K562 (cell line): Measurements from ENCODE around the gene MYCBP2. TPM values are rescaled to one million over a fixed set of nuclear protein-coding genes. Genes with fewer than 3 reads are reported as not detected.

Experiments
- ATAC-seq: fragments of 200-7000 bp; cut with Tn5 transposase; 3 replicates; pipeline ENCODE4 v1.9.1; 2020; ENCODE audit warnings: moderate library complexity
- BruUV-seq: library from RNA; stranded (reverse); fragments of 400-500 nt; replicated peaks from 2 replicates; lab custom pipeline; 2021; lab: Mats Ljungman, UMichigan
- CTCF ChIA-PET: fragments of 300-600 bp; formaldehyde crosslinking; extraction: SDS; loops from one replicate; lab custom pipeline; 2021; ENCODE audit warnings: low intra/inter-chr PET ratio; lab: Yijun Ruan, JAX
- POLR2A ChIA-PET: fragments of 300-600, 350-650 bp; sonication (Branson Sonifier 250); formaldehyde crosslinking; extraction: SDS; loops from one replicate; lab custom pipeline; 2021; ENCODE audit warnings: antibody characterized with exemption, inconsistent platforms; lab: Yijun Ruan, JAX
- DNase-seq, 4 experiments: peaks; one replicate each; pipeline versions ENCODE4 v3.0.0 to v3.0.0-alpha.2; 2011 to 2018; ENCODE audit warnings: low spot score in 3 of 4, mixed read lengths in 3 of 4; ENCODE audit errors: extremely low read depth in 1 of 4
- FAIRE-seq: peaks from 2 replicates; lab custom pipeline; 2011; peaks lifted over from hg19 to GRCh38; lab: Jason Lieb, UNC
- H2AFZ ChIP-seq: 2 replicates; pipeline ENCODE4 v1.6.0; 2011; ENCODE audit warnings: low read depth, low read length, control low read depth, inconsistent platforms
- H3K27ac ChIP-seq: fragments of 200-600 bp; 3 replicates; pipeline ENCODE4 v1.8.0; 2011; ENCODE audit warnings: low read depth, mild to moderate bottlenecking, control low read depth, inconsistent platforms, low read length, moderate library complexity, mixed read lengths; ENCODE audit errors: extremely low read depth
- H3K27me3 ChIP-seq, 2 experiments: fragments of 300-600 bp in 1 of 2; 2 replicates in 1 of 2; 3 replicates in 1 of 2; pipeline versions ENCODE4 v1.6.0 to v1.8.0; 2011; ENCODE audit warnings: inconsistent platforms in 2 of 2, low read length in 2 of 2, mild to moderate bottlenecking in 1 of 2, mixed read lengths in 1 of 2, moderate library complexity in 1 of 2; ENCODE audit not compliant: control insufficient read depth in 2 of 2, insufficient read depth in 2 of 2
- H3K36me3 ChIP-seq: fragments of 300-600 bp; 3 replicates; pipeline ENCODE4 v1.8.0; 2011; ENCODE audit warnings: mild to moderate bottlenecking, low read length, inconsistent platforms; ENCODE audit not compliant: control insufficient read depth, insufficient read depth
- H3K4me1 ChIP-seq, 2 experiments: fragments of 200-600 bp in 1 of 2; replicated peaks in 1 of 2; 2 replicates in 1 of 2; 3 replicates in 1 of 2; pipeline versions ENCODE4 v1.5.1 to v1.8.0; 2011; ENCODE audit warnings: inconsistent platforms in 2 of 2, low read length in 2 of 2, mild to moderate bottlenecking in 1 of 2, mixed read lengths in 1 of 2, moderate library complexity in 1 of 2; ENCODE audit not compliant: control insufficient read depth in 2 of 2, insufficient read depth in 2 of 2
- H3K4me2 ChIP-seq: 2 replicates; pipeline ENCODE4 v1.6.1; 2011; ENCODE audit warnings: low read length, control low read depth, inconsistent platforms, mixed read lengths; ENCODE audit not compliant: insufficient read depth
- H3K4me3 ChIP-seq: fragments of 200-600 bp; sonication (generic), shearing (Covaris generic); 2 replicates; pipeline ENCODE4 v1.5.1; 2016; ENCODE audit warnings: control low read depth, inconsistent platforms
- H3K79me2 ChIP-seq: fragments of 200-600 bp; 3 replicates; pipeline ENCODE4 v1.8.0; 2011; ENCODE audit warnings: low read length, inconsistent platforms; ENCODE audit not compliant: control insufficient read depth, insufficient read depth
- H3K9ac ChIP-seq, 2 experiments: 2 replicates each; pipeline versions ENCODE4 v1.6.0 to v1.6.1; 2011; ENCODE audit warnings: low read depth in 2 of 2, low read length in 2 of 2, control low read depth in 1 of 2, inconsistent platforms in 1 of 2, mild to moderate bottlenecking in 1 of 2, mixed read lengths in 1 of 2; ENCODE audit not compliant: insufficient read depth in 1 of 2
- H3K9me1 ChIP-seq: one replicate; pipeline ENCODE4 v1.6.0; 2011; ENCODE audit warnings: inconsistent platforms, mild to moderate bottlenecking, low read length, moderate library complexity; ENCODE audit not compliant: control insufficient read depth, insufficient read depth
- H3K9me3 ChIP-seq: replicated peaks from 2 replicates; pipeline ENCODE4 v1.5.1; 2011; ENCODE audit warnings: low read depth, low read length, inconsistent platforms; ENCODE audit not compliant: control insufficient read depth, insufficient read depth
- H4K20me1 ChIP-seq: replicated peaks from 2 replicates; pipeline ENCODE4 v1.6.1; 2011; ENCODE audit warnings: low read length, inconsistent platforms, mixed read lengths; ENCODE audit not compliant: control insufficient read depth, insufficient read depth
- CCNT2 ChIP-seq: IDR thresholded peaks from 2 replicates; pipeline ENCODE4 v1.6.1; 2011; ENCODE audit warnings: borderline replicate concordance, low read depth, mild to moderate bottlenecking, moderate library complexity, mixed read lengths, low read length; ENCODE audit not compliant: insufficient read length; ENCODE audit errors: extremely low read depth
- STAT5A ChIP-seq: IDR thresholded peaks from 2 replicates; pipeline ENCODE4 v1.6.1; 2012; ENCODE audit warnings: low read length, inconsistent platforms, borderline replicate concordance
- ZC3H4 ChIP-seq: sonication (generic); formaldehyde crosslinking; IDR thresholded peaks from 2 replicates; pipeline ENCODE4 v1.9.0; 2021; ENCODE audit warnings: missing genetic modification reagents, borderline replicate concordance
- ZNF408 ChIP-seq: fragments of 250-450 bp; sonication (Bioruptor Pico); IDR thresholded peaks from 2 replicates; pipeline ENCODE4 v1.4.0; 2020; ENCODE audit warnings: low read depth, mild to moderate bottlenecking, moderate library complexity
- in situ Hi-C: fragments of 300-500 bp; cut with MboI; formaldehyde crosslinking; loops from 4 replicates; pipeline ENCODE4 v1.15.0; 2018; ENCODE audit warnings: inconsistent platforms, mixed read lengths
- intact Hi-C: fragments of 100-400 bp; cut with micrococcal nuclease; formaldehyde crosslinking; loops from 2 replicates; pipeline ENCODE4 v1.14.2; 2022
- polyA plus RNA-seq, 8 experiments: library from polyadenylated mRNA; depleted of rRNA in 4 of 8; stranded (reverse) in 5 of 8; unstranded in 3 of 8; fragments of >200 nt; fragmentation: Nextera tagmentation in 2 of 8; fragmentation: Illumina TruSeq in 1 of 8; extraction: Ambion mirVana in 2 of 8; extraction: Trizol in 1 of 8; gene quantifications; 2 replicates each; pipeline versions ENCODE4 v1.2.1 to v1.2.3, GENCODE V29; 2011 to 2014; ENCODE audit warnings: inconsistent platforms in 1 of 8, missing spikeins in 1 of 8
- total RNA-seq, 7 experiments: library from RNA; depleted of rRNA in 6 of 7; stranded (reverse); fragments of >200 nt in 6 of 7; fragmentation: Illumina TruSeq in 2 of 7; extraction: Trizol in 2 of 7; gene quantifications; 2 replicates each; pipeline versions ENCODE4 v1.2.1 to v1.2.3, GENCODE V29; 2011 to 2021; ENCODE audit warnings: low replicate concordance in 1 of 7
- TF ChIP-seq, protein P1 (sequence below): fragments of 250-450 bp; sonication (Bioruptor Pico); IDR thresholded peaks from 2 replicates; pipeline ENCODE4 v1.8.0; 2021; ENCODE audit warnings: mild to moderate bottlenecking, moderate library complexity
- TF ChIP-seq, protein P2 (sequence below), 2 experiments: fragments of 450-650 bp in 1 of 2; sonication (generic) in 1 of 2; formaldehyde crosslinking in 1 of 2; IDR thresholded peaks in 1 of 2; conservative IDR thresholded peaks in 1 of 2; 2 replicates each; pipeline versions ENCODE4 v1.6.1 to v1.8.1; 2016 to 2023; ENCODE audit warnings: mild to moderate bottlenecking in 2 of 2, moderate library complexity in 2 of 2, inconsistent platforms in 1 of 2, missing genetic modification reagents in 1 of 2

Gene MYCBP2
- total and polyA plus RNA-seq, 9 of the 15 experiments (the other 6 are each of a cell fraction or from before 2014, with no cell fraction given): 13.2 to 47.2 (median 28.9) TPM

DNA sequence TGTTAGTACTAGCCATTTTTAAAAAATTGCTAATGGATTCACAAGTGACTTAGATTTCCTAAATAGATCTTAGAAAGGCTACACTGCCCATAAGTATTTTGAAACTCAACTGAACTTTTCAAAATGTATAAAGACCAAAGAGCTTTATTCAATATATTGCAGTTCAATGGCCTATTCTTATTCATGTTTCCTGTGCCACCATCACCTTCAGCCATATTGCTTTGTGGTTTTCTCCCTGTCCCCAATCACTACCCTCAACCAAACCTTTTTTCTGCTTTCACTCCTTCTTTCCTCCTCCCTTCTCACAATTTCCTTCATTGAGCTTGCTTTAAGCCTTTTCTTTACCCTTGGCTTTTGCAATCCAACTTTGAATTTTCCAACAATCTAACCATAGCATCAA is 100.9 kb downstream of the MYCBP2 start:
- Histone ChIP-seq H3K79me2 (no peaks in the 10 kb centered on the region), H3K9me3 (no peaks in the 10 kb centered on the region), H3K4me2 (no peak overlapping the region), H3K27me3 (no peaks in the 10 kb centered on the region), H3K36me3 (peaks cover 6% of the 10 kb centered on the region; the same call in 2 of the 3 replicates), H2AFZ (no peak overlapping the region), H3K4me1 (no peaks in the 10 kb centered on the region), H3K4me3 (no peak overlapping the region), H4K20me1 (no peaks in the 10 kb centered on the region), H3K9ac (no peak overlapping the region), H3K9me1 (no peaks in the 10 kb centered on the region), H3K27ac (no peak overlapping the region)
- in situ Hi-C loops: no loop called here
- FAIRE-seq: no peak
- no peak for DNase-seq
- ChIA-PET CTCF (no interaction called here), POLR2A (interaction anchor here (0.6 kb wide), 1 partner anchor 129 kb away, joined by 3 read pairs; no protein-coding TSS in a partner anchor)
- intact Hi-C loops: no loop called here
- no TSS peak for BruUV-seq
- ATAC-seq: no peak
- TF ChIP-seq STAT5A (no peak), ZC3H4 (CRISPR knock-in tag) (no peak), ZNF408 (CRISPR knock-in tag) (no peak), CCNT2 (no peak)
- TF ChIP-seq, protein P1, sequence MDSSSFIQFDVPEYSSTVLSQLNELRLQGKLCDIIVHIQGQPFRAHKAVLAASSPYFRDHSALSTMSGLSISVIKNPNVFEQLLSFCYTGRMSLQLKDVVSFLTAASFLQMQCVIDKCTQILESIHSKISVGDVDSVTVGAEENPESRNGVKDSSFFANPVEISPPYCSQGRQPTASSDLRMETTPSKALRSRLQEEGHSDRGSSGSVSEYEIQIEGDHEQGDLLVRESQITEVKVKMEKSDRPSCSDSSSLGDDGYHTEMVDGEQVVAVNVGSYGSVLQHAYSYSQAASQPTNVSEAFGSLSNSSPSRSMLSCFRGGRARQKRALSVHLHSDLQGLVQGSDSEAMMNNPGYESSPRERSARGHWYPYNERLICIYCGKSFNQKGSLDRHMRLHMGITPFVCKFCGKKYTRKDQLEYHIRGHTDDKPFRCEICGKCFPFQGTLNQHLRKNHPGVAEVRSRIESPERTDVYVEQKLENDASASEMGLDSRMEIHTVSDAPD (CRISPR knock-in tag): no peak
- TF ChIP-seq, protein P2, sequence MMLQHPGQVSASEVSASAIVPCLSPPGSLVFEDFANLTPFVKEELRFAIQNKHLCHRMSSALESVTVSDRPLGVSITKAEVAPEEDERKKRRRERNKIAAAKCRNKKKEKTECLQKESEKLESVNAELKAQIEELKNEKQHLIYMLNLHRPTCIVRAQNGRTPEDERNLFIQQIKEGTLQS (IDR thresholded peaks at IDR 0.05): no peak
- TF ChIP-seq, protein P2 (CRISPR knock-in tag; conservative IDR thresholded peaks at IDR 0.05): no peak
